ENCODE measurements around the gene XPR1.

- no peak for TF ChIP-seq CTCF (IDR thresholded peaks at IDR 0.05)
- no peak for TF ChIP-seq EZH2 (IDR thresholded peaks at IDR 0.05; ENCODE audit: borderline replicate concordance, insufficient read depth, low read depth, low read length, poor library complexity, severe bottlenecking)
Observed at GRCh38 chr1:180842052-180842451, 210.2 kb downstream of the XPR1 start.

Data from B cell (primary cell).